PC-3 (cell line): ENCODE results near the gene KRT1.

Experiments used
- CTCF ChIP-seq: fragments of 300-600 bp; sonication (generic); conservative IDR thresholded peaks from 2 replicates; pipeline ENCODE4 v1.5.1; 2017; ENCODE audit warnings: antibody characterized with exemption, low read depth, mild to moderate bottlenecking, low read length
- EZH2 ChIP-seq: fragments of 300-600 bp; sonication (generic); IDR thresholded peaks from one replicate; pipeline ENCODE4 v1.6.1; 2017; ENCODE audit warnings: antibody characterized with exemption, mild to moderate bottlenecking, low read length; ENCODE audit not compliant: unreplicated experiment
- EZH2phosphoT487 ChIP-seq: fragments of 300-600 bp; sonication (generic); IDR thresholded peaks from 2 replicates; pipeline ENCODE4 v1.6.1; 2018; ENCODE audit warnings: mild to moderate bottlenecking, antibody characterized with exemption, low read length, borderline replicate concordance

GRCh38 chr12:52691076-52691840, 11.1 kb upstream of the KRT1 start:
- TF ChIP-seq CTCF = no peak
- TF ChIP-seq EZH2 = no peak
- no peak for TF ChIP-seq EZH2phosphoT487
